ENCODE measurements around the gene GLI3. TPM values are rescaled to one million over a fixed set of nuclear protein-coding genes. Genes with fewer than 3 reads are reported as not detected.

The GLI3 gene
- total RNA-seq, 1 donor from 2014 or later: 57.0 TPM

DNA sequence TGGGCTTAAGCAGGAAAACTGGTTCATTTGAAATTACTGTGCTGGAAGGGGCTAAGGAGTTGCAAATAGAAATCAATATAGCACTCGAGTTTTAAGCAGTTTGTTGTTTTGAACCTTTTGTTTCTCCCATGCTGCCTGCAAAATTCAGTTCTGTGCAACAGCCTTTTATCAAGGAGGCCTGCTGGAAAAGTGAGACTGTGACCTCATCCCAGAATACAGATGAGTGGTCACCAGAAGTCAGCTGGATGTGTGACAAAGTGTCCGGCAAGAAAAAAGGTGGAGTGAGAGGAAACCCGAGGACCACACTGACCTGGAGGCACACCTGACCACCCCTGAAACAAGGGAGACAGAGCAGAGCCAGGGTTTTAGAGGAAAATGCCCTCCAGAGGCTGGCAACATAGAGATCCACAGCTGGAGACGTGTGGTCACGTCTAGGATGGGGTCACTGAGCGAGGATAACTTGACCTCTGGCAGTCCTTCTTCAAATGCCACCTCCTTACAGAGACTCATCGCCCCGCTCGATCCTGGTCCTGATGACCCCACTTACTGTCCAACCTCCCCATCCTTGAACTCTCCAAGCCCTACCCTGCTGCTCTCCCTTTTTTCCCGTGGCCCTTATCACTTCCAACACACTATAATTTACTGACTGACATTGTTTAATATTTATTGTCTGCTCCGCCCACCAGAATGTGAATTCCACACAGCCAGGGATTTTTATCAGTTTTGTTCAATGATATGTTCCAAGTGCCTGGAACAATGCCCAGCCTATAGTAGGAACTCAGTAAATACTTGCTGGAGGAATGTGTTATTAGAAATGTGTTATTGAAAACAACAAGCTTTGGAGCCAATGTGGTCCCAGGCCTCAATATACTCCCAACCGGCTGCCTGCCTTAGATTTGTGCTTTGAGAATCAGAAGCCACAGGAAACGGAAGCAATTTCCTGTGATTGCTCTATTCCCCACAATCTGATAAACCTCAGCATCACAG lies 243.8 kb downstream of the GLI3 start:
- Mint-ChIP-seq H3K36me3 (ENCODE audit: unreplicated experiment) (peaks cover 5% of the 10 kb centered on the region), H3K4me3 (ENCODE audit: unreplicated experiment) (no peak overlapping the region), H3K4me1 (ENCODE audit: unreplicated experiment) (peaks cover 81% of the 10 kb centered on the region), H3K27ac (ENCODE audit: unreplicated experiment) (peak overlapping the region; percentile 43), H3K9me3 (ENCODE audit: unreplicated experiment) (no peaks in the 10 kb centered on the region), H3K27me3 (ENCODE audit: unreplicated experiment) (no peaks in the 10 kb centered on the region)
- TF ChIP-seq, protein P1, sequence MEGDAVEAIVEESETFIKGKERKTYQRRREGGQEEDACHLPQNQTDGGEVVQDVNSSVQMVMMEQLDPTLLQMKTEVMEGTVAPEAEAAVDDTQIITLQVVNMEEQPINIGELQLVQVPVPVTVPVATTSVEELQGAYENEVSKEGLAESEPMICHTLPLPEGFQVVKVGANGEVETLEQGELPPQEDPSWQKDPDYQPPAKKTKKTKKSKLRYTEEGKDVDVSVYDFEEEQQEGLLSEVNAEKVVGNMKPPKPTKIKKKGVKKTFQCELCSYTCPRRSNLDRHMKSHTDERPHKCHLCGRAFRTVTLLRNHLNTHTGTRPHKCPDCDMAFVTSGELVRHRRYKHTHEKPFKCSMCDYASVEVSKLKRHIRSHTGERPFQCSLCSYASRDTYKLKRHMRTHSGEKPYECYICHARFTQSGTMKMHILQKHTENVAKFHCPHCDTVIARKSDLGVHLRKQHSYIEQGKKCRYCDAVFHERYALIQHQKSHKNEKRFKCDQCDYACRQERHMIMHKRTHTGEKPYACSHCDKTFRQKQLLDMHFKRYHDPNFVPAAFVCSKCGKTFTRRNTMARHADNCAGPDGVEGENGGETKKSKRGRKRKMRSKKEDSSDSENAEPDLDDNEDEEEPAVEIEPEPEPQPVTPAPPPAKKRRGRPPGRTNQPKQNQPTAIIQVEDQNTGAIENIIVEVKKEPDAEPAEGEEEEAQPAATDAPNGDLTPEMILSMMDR (IDR thresholded peaks at IDR 0.05): no peak
- no peak for DNase-seq (ENCODE audit: extremely low spot score, unreplicated experiment)

DNA sequence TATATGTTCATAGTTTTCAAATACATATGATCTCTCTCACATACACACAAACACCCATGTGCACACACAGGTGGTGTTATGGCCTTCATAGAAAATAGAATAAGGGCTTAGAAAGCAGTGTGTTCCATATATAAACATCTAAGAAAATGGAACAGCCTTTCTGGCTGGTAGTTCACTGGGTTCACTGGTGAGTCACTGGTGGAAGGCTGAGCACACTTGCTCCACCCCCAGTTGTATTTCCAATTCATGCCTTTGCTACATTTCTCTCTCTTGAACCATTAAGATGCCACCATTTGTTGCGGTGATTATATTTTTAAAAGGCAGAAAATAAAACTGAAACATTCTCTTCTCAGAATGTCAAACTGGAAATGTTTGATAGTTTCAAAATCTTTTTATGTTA lies 252.1 kb downstream of the GLI3 start:
- Mint-ChIP-seq H3K9me3 (ENCODE audit: unreplicated experiment) (no peaks in the 10 kb centered on the region), H3K27ac (ENCODE audit: unreplicated experiment) (no peak overlapping the region), H3K4me1 (ENCODE audit: unreplicated experiment) (peaks cover 32% of the 10 kb centered on the region), H3K27me3 (ENCODE audit: unreplicated experiment) (no peaks in the 10 kb centered on the region), H3K36me3 (ENCODE audit: unreplicated experiment) (peaks cover 10% of the 10 kb centered on the region), H3K4me3 (ENCODE audit: unreplicated experiment) (no peak overlapping the region)
- DNase-seq (ENCODE audit: extremely low spot score, unreplicated experiment): no peak
- TF ChIP-seq, protein P1 (IDR thresholded peaks at IDR 0.05): no peak

DNA sequence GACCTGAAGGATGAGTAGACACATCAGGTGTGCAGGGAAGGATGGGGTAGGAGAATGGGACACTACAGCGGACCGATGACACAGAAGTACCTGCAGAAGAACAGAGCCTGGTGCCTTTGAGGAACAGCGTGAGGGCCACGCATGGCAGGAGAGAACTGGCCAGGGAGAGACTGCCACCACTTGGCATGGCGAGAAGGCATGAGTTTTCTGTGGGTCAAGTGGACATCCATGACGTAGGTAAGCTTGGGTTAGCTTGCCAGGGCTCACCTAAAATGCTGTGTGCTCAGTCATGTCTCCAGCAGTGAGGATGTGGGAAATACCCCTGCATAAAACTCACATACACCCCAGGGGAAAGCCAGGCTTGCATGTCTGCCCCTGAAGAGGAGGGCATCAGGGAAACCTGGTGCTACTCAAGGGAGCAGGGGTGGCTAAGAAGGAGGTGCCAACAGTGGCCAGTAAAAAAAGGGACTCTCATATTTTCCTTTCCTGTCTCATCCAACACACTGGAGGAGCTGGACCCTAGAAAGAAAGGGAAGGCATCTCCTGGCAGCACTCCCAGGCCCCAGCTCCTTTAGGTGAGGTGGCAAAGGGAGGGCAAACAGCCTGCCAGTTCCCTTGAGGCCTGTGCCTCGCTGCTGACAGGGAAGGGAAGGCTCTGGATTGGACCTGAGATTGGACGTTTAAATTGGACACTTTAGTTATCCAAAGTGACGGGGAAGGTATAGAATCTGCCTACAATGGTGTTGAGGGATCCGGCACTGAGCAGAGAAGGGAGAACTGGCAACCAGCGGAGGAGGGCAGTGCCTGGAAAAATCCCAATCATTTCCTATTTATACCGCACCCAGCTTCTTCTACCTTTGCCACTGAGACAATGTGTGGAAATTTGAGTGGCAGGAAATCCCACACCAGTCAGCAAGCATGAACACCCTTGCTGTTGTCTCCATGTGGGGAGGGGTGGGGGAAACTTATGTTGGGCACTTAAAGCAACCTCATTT lies 255.7 kb downstream of the GLI3 start:
- peaks cover 37% of the 10 kb centered on the region for H3K4me1 Mint-ChIP-seq (ENCODE audit: unreplicated experiment)
- no peaks in the 10 kb centered on the region for H3K27me3 Mint-ChIP-seq (ENCODE audit: unreplicated experiment)
- TF ChIP-seq, protein P1 (IDR thresholded peaks at IDR 0.05): no peak
- H3K4me3 Mint-ChIP-seq (ENCODE audit: unreplicated experiment): no peak overlapping the region
- H3K9me3 Mint-ChIP-seq (ENCODE audit: unreplicated experiment): no peaks in the 10 kb centered on the region
- peaks cover 20% of the 10 kb centered on the region for H3K36me3 Mint-ChIP-seq (ENCODE audit: unreplicated experiment)
- no peak for DNase-seq (ENCODE audit: extremely low spot score, unreplicated experiment)
- no peak overlapping the region for H3K27ac Mint-ChIP-seq (ENCODE audit: unreplicated experiment)

DNA sequence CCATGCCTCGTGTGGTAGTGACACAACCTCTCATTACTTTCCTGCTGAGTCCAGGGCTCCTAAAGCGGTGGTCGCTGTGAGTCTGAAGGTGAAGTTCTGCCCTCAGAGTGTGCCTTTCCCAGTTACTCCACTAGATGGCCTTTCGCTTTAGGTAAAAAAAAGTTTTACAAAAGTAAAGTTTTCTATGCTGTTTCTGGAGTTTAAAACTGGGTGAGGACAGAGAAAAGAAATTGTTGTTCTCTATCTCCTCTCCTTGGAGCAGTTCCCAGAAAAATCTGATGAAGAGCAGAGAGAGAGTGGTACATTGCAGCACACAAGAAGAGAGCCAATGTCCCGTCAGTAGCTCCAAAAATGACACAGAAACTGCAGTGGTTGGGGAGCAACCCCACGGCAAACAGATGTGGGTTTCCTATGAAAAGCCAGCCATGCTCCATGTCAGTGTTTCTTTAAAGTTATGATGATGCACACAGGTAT lies 257.1 kb downstream of the GLI3 start:
- Mint-ChIP-seq H3K27ac (ENCODE audit: unreplicated experiment) (peak overlapping the region; percentile 46), H3K4me1 (ENCODE audit: unreplicated experiment) (peaks cover 33% of the 10 kb centered on the region), H3K9me3 (ENCODE audit: unreplicated experiment) (no peaks in the 10 kb centered on the region), H3K27me3 (ENCODE audit: unreplicated experiment) (no peaks in the 10 kb centered on the region), H3K36me3 (ENCODE audit: unreplicated experiment) (peaks cover 24% of the 10 kb centered on the region), H3K4me3 (ENCODE audit: unreplicated experiment) (no peak overlapping the region)
- no peak for DNase-seq (ENCODE audit: extremely low spot score, unreplicated experiment)
- TF ChIP-seq, protein P1 (IDR thresholded peaks at IDR 0.05): peak; percentile 84
